H1 (cell line): ENCODE measurements around the gene ENPEP. TPM values are rescaled to one million over a fixed set of nuclear protein-coding genes. Genes with fewer than 3 reads are reported as not detected.

Experiments
- CTCF ChIA-PET: fragments of 300-600 bp; sonication (Branson Sonifier 250); formaldehyde crosslinking; loops from one replicate; lab custom pipeline; 2021; ENCODE audit not compliant: partially characterized antibody; lab: Charles Lee
- POLR2A ChIA-PET: fragments of 300-600 bp; sonication (Branson Sonifier 250); formaldehyde crosslinking; loops from one replicate; lab custom pipeline; 2021; ENCODE audit warnings: inconsistent platforms; ENCODE audit not compliant: partially characterized antibody; lab: Charles Lee
- DNase-seq, 2 experiments: peaks; one replicate each; pipeline versions ENCODE4 v3.0.0 to v3.0.0-alpha.2; 2010 to 2022; ENCODE audit warnings: low spot score in 2 of 2, low read depth in 1 of 2, mixed read lengths in 1 of 2
- FAIRE-seq: peaks from 2 replicates; lab custom pipeline; 2011; peaks lifted over from hg19 to GRCh38; lab: Jason Lieb, UNC
- H2AFZ ChIP-seq: 2 replicates; pipeline ENCODE4 v1.8.1; 2012; ENCODE audit warnings: low read length, inconsistent platforms
- H2AK5ac ChIP-seq: 2 replicates; pipeline ENCODE4 v1.6.1; 2013; ENCODE audit warnings: low read depth, low read length
- H2BK120ac ChIP-seq: replicated peaks from 2 replicates; pipeline ENCODE3; 2013; ENCODE audit warnings: low read depth, low read length, inconsistent platforms
- H2BK12ac ChIP-seq: 2 replicates; pipeline ENCODE4 v1.6.1; 2013; ENCODE audit warnings: low read depth, low read length
- H2BK15ac ChIP-seq: 2 replicates; pipeline ENCODE4 v1.6.1; 2013; ENCODE audit warnings: low read length
- H2BK20ac ChIP-seq: 2 replicates; pipeline ENCODE4 v1.6.1; 2013; ENCODE audit warnings: low read length
- H2BK5ac ChIP-seq: 2 replicates; pipeline ENCODE4 v1.6.1; 2013; ENCODE audit warnings: low read depth, low read length
- H3K14ac ChIP-seq: 2 replicates; pipeline ENCODE4 v1.6.1; 2013; ENCODE audit warnings: inconsistent platforms; ENCODE audit not compliant: insufficient read length
- H3K18ac ChIP-seq: 2 replicates; pipeline ENCODE4 v1.6.1; 2013; ENCODE audit warnings: low read length; ENCODE audit errors: extremely low read depth
- H3K23ac ChIP-seq: 2 replicates; pipeline ENCODE4 v1.6.1; 2013; ENCODE audit warnings: inconsistent platforms; ENCODE audit not compliant: insufficient read length
- H3K23me2 ChIP-seq: 2 replicates; pipeline ENCODE4 v1.6.1; 2013; ENCODE audit warnings: low read depth, low read length
- H3K27ac ChIP-seq: 2 replicates; pipeline ENCODE4 v1.6.1; 2011; ENCODE audit warnings: low read depth, low read length, inconsistent platforms
- H3K27me3 ChIP-seq, 4 experiments: replicated peaks in 1 of 4; 1 replicate in 1 of 4; 2 replicates in 3 of 4; pipeline versions ENCODE4 v1.6.1 to v1.8.1; 2011 to 2013; ENCODE audit warnings: low read length in 3 of 4, mild to moderate bottlenecking in 3 of 4, inconsistent platforms in 2 of 4, mixed read lengths in 2 of 4, moderate library complexity in 1 of 4; ENCODE audit not compliant: control insufficient read depth in 3 of 4, insufficient read depth in 3 of 4; ENCODE audit errors: extremely low read depth in 1 of 4
- H3K36me3 ChIP-seq, 4 experiments: 2 replicates each; pipeline versions ENCODE4 v1.6.1 to v1.8.1; 2011 to 2013; ENCODE audit warnings: mild to moderate bottlenecking in 4 of 4, low read length in 3 of 4, moderate library complexity in 2 of 4, control low read depth in 1 of 4, inconsistent platforms in 1 of 4; ENCODE audit not compliant: insufficient read depth in 4 of 4, control insufficient read depth in 2 of 4
- H3K4ac ChIP-seq: replicated peaks from 2 replicates; pipeline ENCODE3; 2013; ENCODE audit warnings: low read length, low read depth, mixed read lengths, inconsistent platforms; ENCODE audit not compliant: insufficient read length
- H3K4me1 ChIP-seq, 4 experiments: replicated peaks in 1 of 4; 1 replicate in 1 of 4; 2 replicates in 3 of 4; pipeline versions ENCODE4 v1.6.1 to v1.8.1; 2011 to 2013; ENCODE audit warnings: low read length in 3 of 4, inconsistent platforms in 2 of 4, mixed read lengths in 1 of 4; ENCODE audit not compliant: insufficient read depth in 4 of 4, control insufficient read depth in 3 of 4
- H3K4me2 ChIP-seq, 2 experiments: 2 replicates each; pipeline versions ENCODE4 v1.6.1 to v1.8.1; 2011 to 2013; ENCODE audit warnings: low read depth in 2 of 2, low read length in 2 of 2, control low read depth in 1 of 2, inconsistent platforms in 1 of 2, mild to moderate bottlenecking in 1 of 2; ENCODE audit not compliant: insufficient read depth in 1 of 2
- H3K4me3 ChIP-seq, 4 experiments: fragments of 200-600, 300-600 bp in 1 of 4; sonication (generic), shearing (Covaris generic), sonication (Bioruptor Twin) in 1 of 4; 2 replicates each; pipeline versions ENCODE4 v1.5.1 to v1.8.1; 2011 to 2016; ENCODE audit warnings: low read length in 4 of 4, low read depth in 3 of 4, control low read depth in 2 of 4, inconsistent platforms in 2 of 4, mild to moderate bottlenecking in 2 of 4, mixed read lengths in 1 of 4, moderate library complexity in 1 of 4; ENCODE audit not compliant: insufficient read depth in 2 of 4; ENCODE audit errors: extremely low read depth in 1 of 4
- H3K56ac ChIP-seq: replicated peaks from 2 replicates; pipeline ENCODE3; 2013; ENCODE audit warnings: low read depth, mild to moderate bottlenecking, mixed read lengths, low read length, inconsistent platforms; ENCODE audit not compliant: insufficient read length
- H3K79me1 ChIP-seq: 2 replicates; pipeline ENCODE4 v1.6.1; 2013; ENCODE audit warnings: low read depth, low read length, control low read depth
- H3K79me2 ChIP-seq, 2 experiments: 2 replicates each; pipeline versions ENCODE4 v1.6.1 to v1.8.1; 2012 to 2013; ENCODE audit warnings: low read length in 2 of 2, mild to moderate bottlenecking in 2 of 2, inconsistent platforms in 1 of 2; ENCODE audit not compliant: insufficient read depth in 2 of 2, control insufficient read depth in 1 of 2
- H3K9ac ChIP-seq, 4 experiments: replicated peaks in 1 of 4; 1 replicate in 1 of 4; 2 replicates in 3 of 4; pipeline versions ENCODE4 v1.6.1 to v1.8.1; 2011 to 2013; ENCODE audit warnings: low read depth in 3 of 4, low read length in 3 of 4, control low read depth in 2 of 4, mild to moderate bottlenecking in 2 of 4, moderate library complexity in 2 of 4, inconsistent platforms in 1 of 4; ENCODE audit errors: extremely low read depth in 1 of 4
- H3K9me3 ChIP-seq, 2 experiments: 2 replicates each; pipeline versions ENCODE4 v1.6.1 to v1.8.1; 2012 to 2013; ENCODE audit warnings: mild to moderate bottlenecking in 2 of 2, moderate library complexity in 2 of 2, control low read depth in 1 of 2, inconsistent platforms in 1 of 2, low read depth in 1 of 2, low read length in 1 of 2, mixed read lengths in 1 of 2; ENCODE audit not compliant: insufficient read depth in 2 of 2
- H4K20me1 ChIP-seq, 2 experiments: replicated peaks in 1 of 2; 2 replicates each; pipeline versions ENCODE3 to v1.8.1; 2011 to 2013; ENCODE audit warnings: inconsistent platforms in 2 of 2, low read length in 2 of 2, mild to moderate bottlenecking in 1 of 2; ENCODE audit not compliant: insufficient read depth in 2 of 2, control insufficient read depth in 1 of 2
- H4K5ac ChIP-seq: 2 replicates; pipeline ENCODE4 v1.6.1; 2013; ENCODE audit warnings: low read length, low read depth, mixed read lengths, inconsistent platforms; ENCODE audit not compliant: insufficient read length
- H4K8ac ChIP-seq: 2 replicates; pipeline ENCODE4 v1.8.0; 2013; ENCODE audit warnings: mild to moderate bottlenecking, moderate library complexity, low read length, inconsistent platforms; ENCODE audit not compliant: insufficient read depth; ENCODE audit errors: extremely low read depth
- H4K91ac ChIP-seq: replicated peaks from 2 replicates; pipeline ENCODE3; 2013; ENCODE audit warnings: low read length, mixed read lengths, inconsistent platforms; ENCODE audit not compliant: insufficient read length
- POLR2AphosphoS5 ChIP-seq: IDR thresholded peaks from 2 replicates; pipeline ENCODE4 v1.6.1; 2011; ENCODE audit warnings: low read depth, low read length
- SP1 ChIP-seq: IDR thresholded peaks from 2 replicates; pipeline ENCODE4 v1.6.1; 2011; ENCODE audit warnings: low read depth, low read length
- TAF1 ChIP-seq: IDR thresholded peaks from 2 replicates; pipeline ENCODE4 v1.6.1; 2011; ENCODE audit warnings: mild to moderate bottlenecking, low read depth, low read length
- TAF7 ChIP-seq: optimal IDR thresholded peaks from 2 replicates; pipeline ENCODE3; 2011; ENCODE audit warnings: low read depth, mild to moderate bottlenecking, inconsistent platforms, low read length, moderate library complexity, borderline replicate concordance
- WGBS, 2 experiments: shearing (Covaris generic) in 1 of 2; methylation state at CpG; one replicate each; pipeline versions ENCODE4 v1.1.6 to v1.1.7; 2013 to 2015; ENCODE audit warnings: low lambda C conversion rate in 2 of 2, mixed read lengths in 2 of 2, inconsistent platforms in 1 of 2, low coverage in 1 of 2, missing lambda C conversion rate in 1 of 2; ENCODE audit not compliant: insufficient replicate concordance in 2 of 2, insufficient coverage in 1 of 2, insufficient read length in 1 of 2; ENCODE audit errors: extremely low coverage in 1 of 2, missing lambda C conversion rate in 1 of 2; 5-methylcytosine and 5-hydroxymethylcytosine counted together
- polyA plus RNA-seq, 7 experiments: library from polyadenylated mRNA; depleted of rRNA in 3 of 7; stranded (reverse) in 5 of 7; unstranded in 2 of 7; fragments of >200 nt in 5 of 7; fragments of 200-250 nt in 2 of 7; gene quantifications; 1 replicate in 5 of 7; 2 replicates in 1 of 7; 4 replicates in 1 of 7; pipeline versions ENCODE4 v1.2.1 to v1.2.3, GENCODE V29; 2011 to 2013; ENCODE audit warnings: missing spikeins in 2 of 7, mixed read lengths in 2 of 7
- total RNA-seq: library from RNA; stranded (reverse); fragmentation: NEBNext Ultra II Directional; extraction: Animal tissue kit (Norgen Biotek cat#: 25700); gene quantifications from 2 replicates; pipeline ENCODE4 v1.2.1, GENCODE V29; 2021

The ENPEP gene
- total and polyA plus RNA-seq, 2 of the 8 experiments (the other 6 are each of a cell fraction or from before 2014, with no cell fraction given), result 0.09 to 0.61 TPM

GRCh38 chr4:110540581-110540980 is 64.6 kb downstream of the ENPEP start:
- no peak overlapping the region for H4K8ac ChIP-seq
- no peaks in the 10 kb centered on the region for H3K79me2 ChIP-seq
- no peak overlapping the region for H2AK5ac ChIP-seq
- H2BK12ac ChIP-seq, result no peak overlapping the region
- H3K4me3 ChIP-seq, result no peak overlapping the region
- ChIA-PET POLR2A (no interaction called here), CTCF (interaction anchor here (1.8 kb wide), 1 partner anchor 196 kb away, joined by 4 read pairs; no protein-coding TSS in a partner anchor)
- no peak overlapping the region for H3K14ac ChIP-seq
- H3K56ac ChIP-seq, result no peak overlapping the region
- H2BK5ac ChIP-seq, result no peak overlapping the region
- no peak overlapping the region for H3K27ac ChIP-seq
- no peak overlapping the region for H2AFZ ChIP-seq
- FAIRE-seq (no peak), DNase-seq (no peak)
- H4K5ac ChIP-seq, result no peak overlapping the region
- H3K36me3 ChIP-seq, result no peaks in the 10 kb centered on the region
- H2BK20ac ChIP-seq, result no peak overlapping the region
- H3K27me3 ChIP-seq, result no peaks in the 10 kb centered on the region
- no peaks in the 10 kb centered on the region for H3K23me2 ChIP-seq
- H3K9me3 ChIP-seq, result peaks cover 0 to 3% of the 10 kb centered on the region in 2 experiments; a peak in 1 of 4 replicates
- H3K4ac ChIP-seq, result no peak overlapping the region
- no peak overlapping the region for H2BK120ac ChIP-seq
- H3K4me2 ChIP-seq, result no peak overlapping the region
- H3K4me1 ChIP-seq, result no peaks in the 10 kb centered on the region
- H4K20me1 ChIP-seq, result no peaks in the 10 kb centered on the region
- no peak overlapping the region for H4K91ac ChIP-seq
- H2BK15ac ChIP-seq, result no peak overlapping the region
- H3K9ac ChIP-seq, result no peak overlapping the region
- WGBS, 2 experiments, result 88% methylated on average over 3 of the region's 3 CpGs; no CpG with 5 or more reads in 1 of the 2 experiments
- no peaks in the 10 kb centered on the region for H3K79me1 ChIP-seq
- TF ChIP-seq SP1, result no peak
- TF ChIP-seq POLR2AphosphoS5, result no peak
- TF ChIP-seq TAF7, result no peak
- TF ChIP-seq TAF1, result no peak
- no peak overlapping the region for H3K18ac ChIP-seq
- H3K23ac ChIP-seq, result no peak overlapping the region
